ENCODE measurements around the gene ABCD1. TPM values are rescaled to one million over a fixed set of nuclear protein-coding genes. Genes with fewer than 3 reads are reported as not detected.

The ABCD1 gene
- total and polyA plus RNA-seq, 10 of the 15 experiments (the other 5 are each of a cell fraction or from before 2014, with no cell fraction given) = 0.13 to 6.5 (median 1.4) TPM

- TF ChIP-seq JUND (IDR thresholded peaks at IDR 0.05; ENCODE audit: low read depth, low read length) (no peak), CBX3 (IDR thresholded peaks at IDR 0.05; ENCODE audit: borderline replicate concordance, low read depth) (no peak), CBFB (IDR thresholded peaks at IDR 0.05; ENCODE audit: low read depth) (no peak), ZNF24 (IDR thresholded peaks at IDR 0.05) (no peak), ATF2 (IDR thresholded peaks at IDR 0.05; ENCODE audit: low read length) (no peak), SKIL (IDR thresholded peaks at IDR 0.05; ENCODE audit: low read depth, poor library complexity, severe bottlenecking) (no peak)
Measured at GRCh38 chrX:153784325-153784967, 59.8 kb downstream of the ABCD1 start (continued).

- Histone ChIP-seq H3K79me2 (ENCODE audit: control insufficient read depth, insufficient read depth, low read length) (peaks cover 4% of the 10 kb centered on the region; the same call in 1 of the 2 replicates), H4K20me1 (ENCODE audit: control insufficient read depth, insufficient read depth) (no peaks in the 10 kb centered on the region), H3K9ac (ENCODE audit: control insufficient read depth, insufficient read depth, low read length) (no peak overlapping the region), H3K27me3 (replicated peaks in 1 of 2; ENCODE audit: control insufficient read depth in 2 of 2, insufficient read depth in 2 of 2, low read length in 1 of 2) (no peaks in the 10 kb centered on the region), H3K9me3 (replicated peaks; ENCODE audit: control insufficient read depth, insufficient read depth, low read length) (no peaks in the 10 kb centered on the region; the same call in 2 of the 3 replicates), H3K27ac (ENCODE audit: control insufficient read depth, insufficient read depth) (no peak overlapping the region), H2AFZ (ENCODE audit: control insufficient read depth, low read depth, low read length) (no peak overlapping the region), H3K36me3 (ENCODE audit: control insufficient read depth in 2 of 2, insufficient read depth in 2 of 2, low read length in 1 of 2) (peaks cover 3% of the 10 kb centered on the region in 2 experiments; a peak in 3 of 4 replicates), H3K4me1 (ENCODE audit: control insufficient read depth, insufficient read depth, low read length) (no peaks in the 10 kb centered on the region), H3K4me3 (no peak overlapping the region), H3K4me2 (ENCODE audit: control insufficient read depth, insufficient read depth) (no peak overlapping the region)
- no peak for DNase-seq (ENCODE audit: low read depth, low spot score)
- ATAC-seq = no peak
- BruUV-seq (replicated peaks) = no TSS peak
- ChIA-PET CTCF (no interaction called here), RAD21 (ENCODE audit: unreplicated experiment) (interaction anchor here (1.2 kb wide), 1 partner anchor 126 kb away, joined by 3 read pairs; no protein-coding TSS in a partner anchor), SMC1A (ENCODE audit: uncharacterized antibody, unreplicated experiment) (no interaction called here), POLR2A (no interaction called here)
- in situ Hi-C loops (cut with MboI) = loop anchor here (10.0 kb wide), 1 partner anchor 52 kb away; no protein-coding TSS in a partner anchor
- FAIRE-seq = no peak
- intact Hi-C loops (cut with micrococcal nuclease; ENCODE audit: unreplicated experiment) = no loop called here
- WGBS (ENCODE audit: insufficient coverage, insufficient replicate concordance, low lambda C conversion rate, missing lambda C conversion rate) = 87% methylated on average over 15 of the region's 15 CpGs
- TF ChIP-seq ZNF217 (IDR thresholded peaks at IDR 0.05) (no peak), IRF3 (IDR thresholded peaks at IDR 0.05) (no peak), BCLAF1 (IDR thresholded peaks at IDR 0.05) (no peak), MLLT1 (IDR thresholded peaks at IDR 0.05) (no peak)
Measured at GRCh38 chrX:153786669-153787068, 62.0 kb downstream of the ABCD1 start.
